Lung (tissue), 12 donors: ENCODE data around the gene CMTR1. TPM values are rescaled to one million over a fixed set of nuclear protein-coding genes. Genes with fewer than 3 reads are reported as not detected.

Source experiments
- ATAC-seq: fragments of 200-7000 bp; cut with Tn5 transposase; one replicate; pipeline ENCODE4 v1.9.1; 2020; ENCODE audit warnings: moderate number of reproducible peaks; ENCODE audit not compliant: insufficient read depth, low FRiP score
- DNase-seq, 3 donors: peaks; one replicate each; pipeline ENCODE4 v3.0.0-alpha.2; 2013 to 2017
- H3K27ac ChIP-seq, 2 donors: one replicate each; pipeline ENCODE4 v1.5.1; 2013; ENCODE audit warnings: mild to moderate bottlenecking in 2 of 2, moderate library complexity in 2 of 2, control low read depth in 1 of 2, inconsistent platforms in 1 of 2, low read depth in 1 of 2, low read length in 1 of 2
- H3K27me3 ChIP-seq, 3 donors: one replicate each; pipeline ENCODE4 v1.5.1; 2013; ENCODE audit warnings: low read length in 2 of 3; ENCODE audit not compliant: control insufficient read depth in 3 of 3, insufficient read depth in 3 of 3
- H3K36me3 ChIP-seq, 4 donors: one replicate each; pipeline ENCODE4 v1.5.1; 2013; ENCODE audit warnings: low read length in 4 of 4, mild to moderate bottlenecking in 1 of 4, moderate library complexity in 1 of 4; ENCODE audit not compliant: control insufficient read depth in 4 of 4, insufficient read depth in 4 of 4
- H3K4me1 ChIP-seq, 5 donors: one replicate each; pipeline ENCODE4 v1.5.1; 2013; ENCODE audit warnings: low read length in 5 of 5, mild to moderate bottlenecking in 2 of 5, moderate library complexity in 1 of 5; ENCODE audit not compliant: control insufficient read depth in 5 of 5, insufficient read depth in 5 of 5
- H3K4me3 ChIP-seq: one replicate; pipeline ENCODE4 v1.5.1; 2013; ENCODE audit warnings: mild to moderate bottlenecking, control low read depth, moderate library complexity
- H3K9ac ChIP-seq, 2 donors: one replicate each; pipeline ENCODE4 v1.5.1; 2013; ENCODE audit warnings: low read length in 2 of 2, control low read depth in 1 of 2; ENCODE audit not compliant: insufficient read depth in 1 of 2
- H3K9me3 ChIP-seq, 4 donors: one replicate each; pipeline ENCODE4 v1.5.1; 2013; ENCODE audit warnings: low read length in 3 of 4, mild to moderate bottlenecking in 1 of 4, moderate library complexity in 1 of 4; ENCODE audit not compliant: control insufficient read depth in 4 of 4, insufficient read depth in 3 of 4
- WGBS, 2 donors: extraction: QIAGEN DNeasy Blood & Tissue Kit; methylation state at CpG; one replicate each; pipeline ENCODE4 v1.1.7; 2013; 5-methylcytosine and 5-hydroxymethylcytosine counted together
- polyA plus RNA-seq, 2 donors: library from polyadenylated mRNA; stranded (reverse); fragments of 200-250 nt; gene quantifications; one replicate each; pipeline ENCODE4 v1.2.1, GENCODE V29; 2013
- total RNA-seq, 2 donors: library from RNA; depleted of rRNA in 1 of 2; stranded (reverse); fragments of >200 nt in 1 of 2; gene quantifications; one replicate each; pipeline ENCODE4 v1.2.1, GENCODE V29; 2014 to 2021
- TF ChIP-seq, protein P1 (sequence below): IDR thresholded peaks from 2 replicates; pipeline ENCODE4 v1.5.1; 2012; ENCODE audit warnings: mild to moderate bottlenecking; ENCODE audit errors: control extremely low read depth, extremely low read depth
- donor health status: control.
- donor health status: control.
- donor health status: Bipolar disorder and iron deficiency.
- donor health status: healthy.
- donor health status: DM: yes; HTN: yes; CAD: no.

Gene CMTR1
- total and polyA plus RNA-seq, 4 donors = 18.8 to 39.3 (median 26.6) TPM

DNA sequence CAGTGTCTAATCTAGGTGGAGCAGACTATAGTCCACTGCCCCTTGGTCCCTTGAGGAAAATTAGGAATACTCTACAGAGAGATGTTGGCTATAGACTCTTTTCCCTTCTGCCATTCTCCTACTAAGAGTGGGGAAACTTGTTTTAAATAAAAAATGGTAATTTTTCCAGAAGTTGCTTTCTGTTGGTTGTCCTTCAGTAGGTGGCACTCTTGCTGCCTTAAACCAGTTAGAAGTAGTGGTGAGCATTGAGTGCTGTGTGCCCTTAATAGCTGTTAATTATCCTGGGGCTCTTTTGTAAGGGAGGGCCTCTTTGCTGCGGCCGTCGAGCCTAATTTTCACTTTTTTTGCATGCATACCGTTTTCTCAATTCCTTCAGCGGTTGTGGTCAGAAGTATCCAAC is 2.8 kb downstream of the CMTR1 start:
- Histone ChIP-seq H3K27ac (no peak overlapping the region), H3K4me1 (peaks cover 3 to 15% (median 5%) of the 10 kb centered on the region in 5 donors), H3K4me3 (no peak overlapping the region), H3K36me3 (peaks cover 16 to 33% (median 19%) of the 10 kb centered on the region in 4 donors), H3K27me3 (no peaks in the 10 kb centered on the region), H3K9ac (no peak overlapping the region), H3K9me3 (no peaks in the 10 kb centered on the region)
- TF ChIP-seq, protein P1, sequence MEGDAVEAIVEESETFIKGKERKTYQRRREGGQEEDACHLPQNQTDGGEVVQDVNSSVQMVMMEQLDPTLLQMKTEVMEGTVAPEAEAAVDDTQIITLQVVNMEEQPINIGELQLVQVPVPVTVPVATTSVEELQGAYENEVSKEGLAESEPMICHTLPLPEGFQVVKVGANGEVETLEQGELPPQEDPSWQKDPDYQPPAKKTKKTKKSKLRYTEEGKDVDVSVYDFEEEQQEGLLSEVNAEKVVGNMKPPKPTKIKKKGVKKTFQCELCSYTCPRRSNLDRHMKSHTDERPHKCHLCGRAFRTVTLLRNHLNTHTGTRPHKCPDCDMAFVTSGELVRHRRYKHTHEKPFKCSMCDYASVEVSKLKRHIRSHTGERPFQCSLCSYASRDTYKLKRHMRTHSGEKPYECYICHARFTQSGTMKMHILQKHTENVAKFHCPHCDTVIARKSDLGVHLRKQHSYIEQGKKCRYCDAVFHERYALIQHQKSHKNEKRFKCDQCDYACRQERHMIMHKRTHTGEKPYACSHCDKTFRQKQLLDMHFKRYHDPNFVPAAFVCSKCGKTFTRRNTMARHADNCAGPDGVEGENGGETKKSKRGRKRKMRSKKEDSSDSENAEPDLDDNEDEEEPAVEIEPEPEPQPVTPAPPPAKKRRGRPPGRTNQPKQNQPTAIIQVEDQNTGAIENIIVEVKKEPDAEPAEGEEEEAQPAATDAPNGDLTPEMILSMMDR = no peak
- ATAC-seq (no peak), DNase-seq (no peak)
- WGBS, 2 donors = 88 to 89% methylated on average over 5 of the region's 5 CpGs

GRCh38 chr6:37438930-37439329 is 5.9 kb downstream of the CMTR1 start:
- peaks cover 3 to 10% (median 5%) of the 10 kb centered on the region in 5 donors for H3K4me1 ChIP-seq
- ATAC-seq (no peak), DNase-seq (no peak)
- no peak overlapping the region for H3K4me3 ChIP-seq
- WGBS, 2 donors = 51 to 78% methylated on average over 1 of the region's 1 CpG
- H3K9ac ChIP-seq = no peak overlapping the region
- TF ChIP-seq, protein P1 = no peak
- H3K27ac ChIP-seq = no peak overlapping the region
- H3K9me3 ChIP-seq = no peaks in the 10 kb centered on the region
- H3K36me3 ChIP-seq = peaks cover 20 to 34% (median 22%) of the 10 kb centered on the region in 4 donors
- H3K27me3 ChIP-seq = no peaks in the 10 kb centered on the region

DNA sequence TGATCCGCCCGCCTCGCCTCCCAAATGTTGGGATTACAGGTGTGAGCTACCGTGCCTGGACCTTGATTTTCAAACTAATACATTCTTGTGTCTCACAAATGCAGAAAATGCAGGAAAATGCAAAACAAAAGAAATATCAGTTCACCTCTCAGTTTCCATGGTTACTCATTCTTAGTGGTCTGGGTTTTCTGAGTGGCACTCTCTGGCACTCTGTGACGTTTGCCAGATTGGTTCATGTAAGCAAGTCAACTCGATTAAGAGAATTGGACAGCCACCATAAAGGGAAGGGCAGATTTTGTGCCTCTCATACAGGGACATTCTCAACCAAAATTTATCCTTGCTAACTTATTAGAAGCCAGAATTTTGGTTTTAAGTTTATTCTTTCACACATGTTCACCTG is 8.6 kb downstream of the CMTR1 start:
- DNase-seq (no peak), ATAC-seq (no peak)
- Histone ChIP-seq H3K4me3 (no peak overlapping the region), H3K4me1 (peaks cover 0 to 12% (median 0%) of the 10 kb centered on the region in 5 donors), H3K9me3 (no peaks in the 10 kb centered on the region), H3K36me3 (peaks cover 16 to 37% (median 34%) of the 10 kb centered on the region in 4 donors), H3K9ac (no peak overlapping the region), H3K27me3 (no peaks in the 10 kb centered on the region), H3K27ac (peak overlapping the region in 1 of 2 donors; percentile 31)
- TF ChIP-seq, protein P1 = no peak
- WGBS, 2 donors = 87 to 93% methylated on average over 6 of the region's 6 CpGs
